ENCODE results near the gene ZNF195.
"Not testable (repeated sequence)": the region's sequence is repeated elsewhere in the genome, so short reads cannot be mapped to it uniquely, and the experiment has no call there.

The ZNF195 gene

DNA sequence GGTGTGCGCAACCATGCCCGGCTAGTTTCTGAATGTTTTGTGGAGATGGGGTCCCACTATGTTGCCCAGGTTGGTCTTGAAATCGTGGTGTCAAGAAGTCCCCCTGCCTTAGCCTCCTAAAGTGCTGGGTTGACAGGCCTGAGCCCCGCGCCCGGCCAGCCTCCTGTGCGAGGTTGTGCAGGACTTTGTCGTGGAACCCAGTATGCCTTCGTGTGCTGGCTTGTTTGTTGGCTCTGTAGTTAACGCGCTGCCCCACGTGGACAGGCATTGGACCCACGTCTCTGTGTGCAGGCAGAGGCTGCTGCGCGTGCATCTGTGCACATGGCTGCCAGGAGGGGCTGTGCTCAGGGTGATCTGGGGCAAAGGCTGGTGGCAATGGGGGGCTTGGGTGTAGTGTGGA is 33.9 kb upstream of the ZNF195 start:
- H3K9me3 Mint-ChIP-seq = no peaks in the 10 kb centered on the region
- peaks cover 11% of the 10 kb centered on the region for H3K4me1 Mint-ChIP-seq (ENCODE audit: low read depth)
- no peak overlapping the region for H3K27ac Mint-ChIP-seq
- H3K4me3 Mint-ChIP-seq = no peak overlapping the region
- no peaks in the 10 kb centered on the region for H3K36me3 Mint-ChIP-seq (ENCODE audit: low read depth)
- peaks cover 14% of the 10 kb centered on the region for H3K27me3 Mint-ChIP-seq
- intact Hi-C loops (cut with micrococcal nuclease) = no loop called here

DNA sequence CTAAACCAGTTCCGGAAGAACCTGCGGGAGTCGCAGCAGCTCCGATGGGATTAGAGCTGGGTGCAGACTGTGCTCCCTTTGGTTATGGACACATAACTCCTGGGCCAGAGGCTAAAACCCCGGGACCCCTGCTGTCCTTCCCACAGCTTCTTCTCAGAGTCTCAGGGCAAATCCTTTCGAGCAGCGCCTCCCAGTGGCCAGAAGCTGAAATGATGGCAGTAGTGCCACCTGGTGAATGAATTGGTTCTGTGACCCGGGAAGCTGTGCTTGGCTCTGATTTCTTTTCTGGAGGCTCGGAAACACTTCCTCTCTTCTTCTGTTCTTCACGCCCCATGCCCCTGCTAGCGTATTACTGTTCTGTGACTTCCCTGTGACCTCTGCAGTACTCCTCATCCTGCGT is 29.8 kb upstream of the ZNF195 start:
- not testable (repeated sequence) for H3K9me3 Mint-ChIP-seq, H3K27ac Mint-ChIP-seq

DNA sequence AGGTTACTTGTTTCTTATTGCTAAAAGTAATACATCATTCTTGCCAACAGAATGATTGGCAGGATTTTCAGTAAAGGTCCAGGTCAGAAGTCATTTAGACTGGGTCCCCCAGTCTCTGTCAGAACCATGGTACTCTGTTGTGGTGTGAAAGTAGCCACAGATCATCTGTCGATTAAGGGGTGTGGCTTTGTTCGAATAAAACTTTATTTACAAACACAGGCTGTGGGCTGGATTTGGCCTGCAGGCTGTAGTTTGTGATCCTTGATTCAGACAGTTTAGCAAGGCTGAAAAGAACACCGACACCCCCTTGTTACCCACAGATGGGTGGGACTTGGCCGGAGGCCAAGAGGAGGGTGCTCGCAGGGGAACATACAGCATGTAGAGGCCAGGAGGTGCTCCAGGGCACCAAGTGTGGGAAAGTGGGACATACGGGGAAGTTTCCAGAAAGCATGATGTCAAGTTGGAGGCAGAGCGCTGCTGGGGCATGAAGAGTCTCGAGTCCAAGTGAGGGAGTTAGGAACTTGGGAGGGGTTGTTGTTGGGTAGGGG is 29.2 kb upstream of the ZNF195 start:
- H3K4me3 Mint-ChIP-seq; H3K36me3 Mint-ChIP-seq (ENCODE audit: low read depth); H3K27ac Mint-ChIP-seq; H3K9me3 Mint-ChIP-seq: not testable (repeated sequence)
- Mint-ChIP-seq H3K27me3 (peaks cover 16% of the 10 kb centered on the region), H3K4me1 (ENCODE audit: low read depth) (peaks cover 11% of the 10 kb centered on the region)
- intact Hi-C loops (cut with micrococcal nuclease) = loop anchor here (10.0 kb wide), 1 partner anchor 63 kb away; no protein-coding TSS in a partner anchor

More for the DNA sequence above, 29.8 kb upstream of the ZNF195 start:
- not testable (repeated sequence) for H3K36me3 Mint-ChIP-seq (ENCODE audit: low read depth); H3K4me3 Mint-ChIP-seq
- intact Hi-C loops (cut with micrococcal nuclease) = loop anchor here (10.0 kb wide), 1 partner anchor 64 kb away; no protein-coding TSS in a partner anchor
- Mint-ChIP-seq H3K27me3 (peaks cover 16% of the 10 kb centered on the region), H3K4me1 (ENCODE audit: low read depth) (peaks cover 11% of the 10 kb centered on the region)

DNA sequence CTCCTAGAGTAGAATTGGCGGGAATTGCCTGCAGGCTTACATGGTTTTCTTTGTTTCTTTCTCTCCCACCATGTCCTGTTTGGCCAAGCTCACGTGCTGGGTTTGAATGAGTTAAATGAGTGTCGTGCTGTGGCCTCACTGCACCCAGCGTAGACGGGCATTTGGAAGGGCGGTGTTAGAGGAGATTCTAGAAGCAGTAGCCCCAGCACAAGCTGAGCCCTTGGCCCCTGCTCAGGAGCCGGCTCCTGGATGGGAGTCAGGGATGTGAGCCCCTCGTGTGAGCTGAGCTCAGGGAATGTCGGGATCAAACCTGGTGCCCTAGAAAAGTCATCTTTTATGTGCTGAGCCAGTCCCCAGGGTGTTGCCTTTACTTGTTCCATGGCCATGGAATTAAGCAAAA is 28.0 kb upstream of the ZNF195 start:
- H3K9me3 Mint-ChIP-seq; H3K36me3 Mint-ChIP-seq (ENCODE audit: low read depth); H3K4me3 Mint-ChIP-seq; H3K27ac Mint-ChIP-seq: not testable (repeated sequence)
- Mint-ChIP-seq H3K27me3 (peaks cover 15% of the 10 kb centered on the region), H3K4me1 (ENCODE audit: low read depth) (peaks cover 11% of the 10 kb centered on the region)
- intact Hi-C loops (cut with micrococcal nuclease) = loop anchor here (10.0 kb wide), 1 partner anchor 62 kb away; no protein-coding TSS in a partner anchor

DNA sequence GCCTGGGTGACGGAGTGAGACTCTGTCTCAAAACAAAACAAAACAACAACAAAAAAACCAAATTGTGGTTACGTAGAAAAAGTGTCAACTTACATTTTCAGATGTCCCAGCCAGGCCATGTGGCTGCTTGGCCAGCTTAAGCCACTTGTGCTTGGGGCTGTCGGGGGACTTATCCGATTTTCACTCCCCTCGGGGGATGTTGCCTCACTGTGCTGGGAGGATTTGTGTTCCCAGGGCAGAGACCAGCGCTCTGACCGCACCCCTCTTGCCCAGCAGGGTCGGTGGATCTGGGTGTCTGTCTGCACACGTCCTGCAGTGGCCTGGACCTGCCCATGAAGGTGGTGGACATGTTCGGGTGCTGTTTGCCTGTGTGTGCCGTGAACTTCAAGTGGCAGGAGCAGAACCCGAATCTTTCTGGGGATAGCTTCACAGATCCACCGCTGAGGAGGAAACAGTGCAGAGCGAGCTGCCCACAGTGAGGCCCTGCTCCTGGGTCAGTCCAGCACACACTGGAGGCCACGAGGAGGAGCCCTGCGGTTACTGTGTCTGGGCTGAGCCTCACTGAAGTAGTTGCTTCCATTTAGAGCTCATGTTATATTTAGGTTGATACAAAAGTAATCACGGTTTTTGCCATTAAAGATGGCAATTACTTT is 27.4 kb upstream of the ZNF195 start:
- not testable (repeated sequence) for H3K9me3 Mint-ChIP-seq; H3K36me3 Mint-ChIP-seq (ENCODE audit: low read depth); H3K4me3 Mint-ChIP-seq; H3K27ac Mint-ChIP-seq
- intact Hi-C loops (cut with micrococcal nuclease) = loop anchor here (10.0 kb wide), 1 partner anchor 62 kb away; no protein-coding TSS in a partner anchor
- H3K4me1 Mint-ChIP-seq (ENCODE audit: low read depth) = peaks cover 11% of the 10 kb centered on the region
- H3K27me3 Mint-ChIP-seq = peaks cover 15% of the 10 kb centered on the region

DNA sequence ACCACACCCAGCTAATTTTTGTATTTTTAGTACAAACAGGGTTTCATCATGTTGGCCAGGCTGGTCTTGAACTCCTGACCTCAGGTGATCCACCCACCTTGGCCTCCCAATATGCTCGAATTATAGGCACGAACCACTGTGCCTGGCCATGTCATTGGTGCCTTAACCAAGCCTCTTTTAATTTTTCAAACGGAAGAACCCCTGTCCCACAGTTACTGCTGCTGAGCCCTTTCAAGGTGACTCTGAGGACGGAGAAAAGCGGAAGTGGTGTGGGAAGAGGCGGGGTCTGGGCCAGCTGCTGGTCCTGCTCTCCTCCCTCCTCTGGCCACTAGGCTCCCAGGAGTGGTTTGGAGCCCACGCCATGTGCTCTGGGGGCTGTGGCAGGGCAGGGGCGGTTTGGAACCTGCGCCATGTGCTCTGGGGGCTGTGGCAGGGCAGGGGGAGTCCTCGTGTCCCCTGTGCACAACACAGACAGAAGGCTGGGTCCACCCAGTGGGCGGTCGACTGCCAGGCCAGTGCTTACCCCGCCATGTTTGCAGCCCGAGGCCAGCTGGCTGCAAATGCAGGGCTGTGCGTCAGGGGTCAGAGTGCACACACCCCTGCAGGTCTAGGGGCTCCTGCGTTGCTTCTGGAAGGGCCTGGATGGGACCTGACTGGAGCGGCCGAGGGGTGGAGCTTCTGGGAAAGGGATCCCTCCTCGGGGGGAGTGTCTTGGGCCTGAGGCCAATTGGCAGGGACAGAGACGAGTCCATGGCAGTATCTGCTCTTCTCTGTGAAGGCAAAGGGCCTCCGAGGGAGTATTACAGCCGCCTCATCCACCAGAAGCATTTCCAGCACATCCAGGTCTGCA is 25.4 kb upstream of the ZNF195 start:
- H3K4me3 Mint-ChIP-seq; H3K36me3 Mint-ChIP-seq (ENCODE audit: low read depth); H3K9me3 Mint-ChIP-seq; H3K27ac Mint-ChIP-seq: not testable (repeated sequence)
- intact Hi-C loops (cut with micrococcal nuclease) = loop anchor here (10.0 kb wide), 1 partner anchor 60 kb away; no protein-coding TSS in a partner anchor
- Mint-ChIP-seq H3K27me3 (peaks cover 16% of the 10 kb centered on the region), H3K4me1 (ENCODE audit: low read depth) (peaks cover 11% of the 10 kb centered on the region)

DNA sequence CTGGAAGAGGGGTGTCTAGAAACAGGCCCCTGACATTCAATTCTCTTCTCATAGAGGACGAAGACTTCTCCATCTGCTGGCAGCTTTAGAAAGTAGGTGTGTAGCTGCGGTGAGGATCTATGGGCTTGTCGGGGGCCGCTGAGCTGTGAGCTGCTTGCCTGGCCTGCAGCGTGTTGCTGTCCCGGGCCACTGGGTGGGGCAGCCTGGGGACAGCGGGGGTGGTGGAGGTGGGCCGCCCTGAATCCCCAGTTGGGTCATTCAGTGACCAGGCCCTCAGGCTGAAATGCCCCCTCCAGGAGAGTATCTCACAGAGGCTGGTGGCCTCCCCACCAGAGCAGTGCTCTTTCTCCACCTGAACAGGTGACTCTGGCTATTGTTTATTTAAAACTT is 23.9 kb upstream of the ZNF195 start:
- peaks cover 10% of the 10 kb centered on the region for H3K27me3 Mint-ChIP-seq
- H3K27ac Mint-ChIP-seq; H3K4me3 Mint-ChIP-seq; H3K9me3 Mint-ChIP-seq; H3K4me1 Mint-ChIP-seq (ENCODE audit: low read depth); H3K36me3 Mint-ChIP-seq (ENCODE audit: low read depth): not testable (repeated sequence)
- intact Hi-C loops (cut with micrococcal nuclease) = loop anchor here (10.0 kb wide), 1 partner anchor 58 kb away; no protein-coding TSS in a partner anchor

DNA sequence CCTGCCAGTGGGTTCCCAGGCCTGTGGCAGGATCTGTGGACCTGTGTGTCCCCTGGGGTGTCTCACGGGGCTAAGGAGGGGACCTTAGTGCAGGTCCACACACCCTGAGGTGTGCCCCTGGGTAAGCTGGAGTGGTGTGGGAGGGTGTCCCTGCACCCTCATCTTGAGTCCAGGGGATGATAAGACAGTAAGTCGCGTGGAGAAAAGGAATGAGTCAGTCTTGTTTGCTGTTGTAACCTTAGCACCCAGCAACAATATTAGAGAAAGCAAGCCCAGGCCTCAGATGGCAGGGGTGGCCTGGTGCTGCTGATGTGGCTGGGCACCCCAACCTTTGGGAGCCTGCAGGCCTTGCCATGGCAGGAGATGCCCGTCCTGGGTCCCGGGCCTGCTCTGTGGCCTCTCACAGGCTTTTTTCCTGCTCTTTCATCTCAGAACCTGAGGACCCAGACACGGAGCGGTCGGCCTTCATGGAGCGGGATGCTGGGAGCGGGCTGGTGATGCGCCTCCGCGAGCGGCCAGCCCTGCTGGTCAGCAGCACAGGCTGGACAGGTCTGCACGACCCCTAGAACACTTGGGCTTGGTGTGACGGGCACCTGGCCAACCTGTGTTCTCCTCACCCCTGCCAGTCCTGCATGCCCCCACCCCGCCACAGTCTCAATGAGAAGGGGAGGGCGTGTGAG is 23.4 kb upstream of the ZNF195 start:
- H3K36me3 Mint-ChIP-seq (ENCODE audit: low read depth); H3K4me3 Mint-ChIP-seq; H3K27ac Mint-ChIP-seq; H3K9me3 Mint-ChIP-seq; H3K27me3 Mint-ChIP-seq; H3K4me1 Mint-ChIP-seq (ENCODE audit: low read depth): not testable (repeated sequence)
- intact Hi-C loops (cut with micrococcal nuclease) = loop anchor here (10.0 kb wide), 1 partner anchor 58 kb away; no protein-coding TSS in a partner anchor

DNA sequence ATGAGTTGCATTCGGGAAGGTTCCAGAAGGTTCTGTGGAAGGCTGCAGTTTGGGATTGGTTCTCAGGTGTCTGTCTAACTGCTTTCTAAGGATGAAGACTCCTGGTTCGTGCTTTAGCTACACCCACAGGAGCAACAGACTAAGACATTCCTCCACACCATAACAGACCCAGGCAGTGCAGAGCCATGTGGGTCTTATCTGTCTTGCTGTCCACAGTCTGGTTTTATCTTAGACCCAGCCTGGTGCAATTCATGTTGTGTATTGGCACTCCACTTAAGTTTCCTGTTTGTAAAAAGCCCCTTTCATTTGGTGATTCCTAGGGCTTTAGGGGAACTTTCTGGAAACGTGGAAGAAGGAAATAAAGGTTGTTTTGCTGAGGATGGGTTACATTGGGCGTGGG is 22.1 kb upstream of the ZNF195 start:
- H3K27me3 Mint-ChIP-seq; H3K9me3 Mint-ChIP-seq; H3K27ac Mint-ChIP-seq; H3K36me3 Mint-ChIP-seq (ENCODE audit: low read depth); H3K4me3 Mint-ChIP-seq; H3K4me1 Mint-ChIP-seq (ENCODE audit: low read depth): not testable (repeated sequence)
- intact Hi-C loops (cut with micrococcal nuclease) = loop anchor here (10.0 kb wide), 1 partner anchor 56 kb away; no protein-coding TSS in a partner anchor

DNA sequence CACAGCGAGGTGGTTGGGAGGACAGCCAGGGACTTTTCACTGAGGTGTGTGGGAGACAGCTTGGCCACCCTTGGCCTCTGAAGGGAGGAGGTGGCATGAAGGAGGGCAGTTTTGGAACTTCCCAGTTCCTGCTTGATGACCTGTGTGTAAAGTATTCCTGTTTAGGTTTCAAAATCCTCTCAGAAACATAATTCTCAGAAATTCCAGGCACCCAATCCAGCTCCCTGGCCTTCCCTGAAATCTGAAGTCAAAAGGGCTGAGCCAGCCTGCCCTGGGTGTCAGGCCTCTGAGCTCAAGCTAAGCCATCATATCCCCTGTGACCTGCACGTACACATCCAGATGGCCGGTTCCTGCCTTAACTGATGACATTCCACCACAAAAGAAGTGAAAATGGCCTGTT is 19.6 kb upstream of the ZNF195 start:
- peaks cover 11% of the 10 kb centered on the region for H3K27me3 Mint-ChIP-seq
- H3K27ac Mint-ChIP-seq; intact Hi-C loops (cut with micrococcal nuclease); H3K9me3 Mint-ChIP-seq; H3K4me1 Mint-ChIP-seq (ENCODE audit: low read depth); H3K36me3 Mint-ChIP-seq (ENCODE audit: low read depth); H3K4me3 Mint-ChIP-seq: not testable (repeated sequence)

DNA sequence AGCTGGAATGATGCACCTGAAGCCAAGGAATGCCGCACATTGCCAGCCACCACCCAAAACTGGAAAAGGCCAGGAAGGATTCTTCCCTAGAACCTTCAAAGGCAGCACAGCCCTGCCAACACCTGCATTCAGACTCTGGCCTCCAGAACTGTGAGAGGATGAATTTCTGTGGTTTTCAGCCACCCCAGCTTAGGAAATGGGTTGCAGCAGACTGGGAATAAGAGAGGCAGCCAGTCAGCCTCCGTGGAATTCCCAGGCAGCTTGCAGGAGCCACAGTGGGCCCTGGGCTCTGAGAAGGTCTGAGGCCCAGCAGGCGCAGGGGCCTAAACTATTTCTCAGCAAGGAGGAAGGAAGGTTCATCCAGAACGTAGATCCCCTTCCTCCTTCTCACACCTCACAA is 19.2 kb upstream of the ZNF195 start:
- H3K9me3 Mint-ChIP-seq; H3K4me1 Mint-ChIP-seq (ENCODE audit: low read depth); H3K36me3 Mint-ChIP-seq (ENCODE audit: low read depth); H3K4me3 Mint-ChIP-seq; H3K27ac Mint-ChIP-seq; intact Hi-C loops (cut with micrococcal nuclease): not testable (repeated sequence)
- H3K27me3 Mint-ChIP-seq = peaks cover 13% of the 10 kb centered on the region

DNA sequence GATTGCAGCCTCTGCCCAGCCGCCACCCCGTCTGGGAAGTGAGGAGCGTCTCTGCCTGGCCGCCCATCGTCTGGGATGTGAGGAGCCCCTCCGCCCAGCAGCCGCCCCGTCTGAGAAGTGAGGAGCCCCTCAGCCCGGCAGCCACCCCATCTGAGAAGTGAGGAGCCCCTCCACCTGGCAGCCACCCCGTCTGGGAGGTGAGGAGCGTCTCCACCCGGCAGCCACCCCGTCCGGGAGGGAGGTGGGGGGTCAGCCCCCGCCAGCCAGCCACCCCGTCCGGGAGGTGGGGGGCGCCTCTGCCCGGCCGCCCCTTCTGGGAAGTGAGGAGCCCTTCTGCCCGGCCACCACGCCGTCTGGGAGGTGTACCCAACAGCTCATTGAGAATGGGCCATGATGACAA is 18.3 kb upstream of the ZNF195 start:
- H3K4me1 Mint-ChIP-seq (ENCODE audit: low read depth); H3K27ac Mint-ChIP-seq; H3K9me3 Mint-ChIP-seq; intact Hi-C loops (cut with micrococcal nuclease); H3K4me3 Mint-ChIP-seq; H3K36me3 Mint-ChIP-seq (ENCODE audit: low read depth): not testable (repeated sequence)
- peaks cover 16% of the 10 kb centered on the region for H3K27me3 Mint-ChIP-seq

DNA sequence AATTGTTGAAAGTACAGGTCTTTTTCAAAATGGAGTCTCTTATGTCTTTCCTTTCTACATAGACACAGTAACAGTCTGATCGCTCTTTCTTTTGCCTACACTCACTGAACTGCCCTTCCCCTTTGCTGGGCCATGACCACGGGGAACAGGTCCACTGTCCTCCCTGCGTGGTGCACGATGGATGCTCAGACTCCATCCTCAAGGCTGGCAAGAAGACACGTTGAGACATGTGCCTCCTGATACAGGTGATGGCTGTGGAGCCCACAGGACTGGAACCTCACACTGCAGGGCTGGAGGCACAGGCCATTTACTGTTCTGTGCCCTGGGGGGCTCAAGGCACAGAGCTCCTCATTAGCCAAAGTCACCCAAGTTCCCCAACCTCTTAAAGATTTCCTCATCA is 16.5 kb upstream of the ZNF195 start:
- H3K27me3 Mint-ChIP-seq = peaks cover 22% of the 10 kb centered on the region
- intact Hi-C loops (cut with micrococcal nuclease); H3K9me3 Mint-ChIP-seq; H3K27ac Mint-ChIP-seq; H3K36me3 Mint-ChIP-seq (ENCODE audit: low read depth); H3K4me3 Mint-ChIP-seq; H3K4me1 Mint-ChIP-seq (ENCODE audit: low read depth): not testable (repeated sequence)

DNA sequence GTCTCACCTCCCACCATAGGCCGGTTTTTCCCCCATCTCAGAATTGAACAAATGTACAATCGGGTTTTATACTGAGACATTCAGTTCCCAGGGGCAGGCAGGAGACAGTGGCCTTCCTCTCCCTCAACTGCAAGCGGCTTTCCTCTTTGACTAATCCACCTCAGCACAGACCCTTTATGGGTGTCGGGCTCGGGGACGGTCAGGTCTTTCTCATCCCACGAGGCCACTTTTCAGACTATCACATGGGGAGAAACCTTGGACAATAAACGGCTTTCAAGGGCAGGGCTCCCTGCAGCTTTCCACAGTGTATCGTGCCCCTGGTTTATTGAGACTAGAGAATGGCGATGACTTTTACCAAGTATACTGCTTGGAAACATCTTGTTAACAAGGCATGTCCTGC is 16.0 kb upstream of the ZNF195 start:
- H3K9me3 Mint-ChIP-seq; intact Hi-C loops (cut with micrococcal nuclease); H3K4me3 Mint-ChIP-seq; H3K36me3 Mint-ChIP-seq (ENCODE audit: low read depth); H3K27ac Mint-ChIP-seq; H3K4me1 Mint-ChIP-seq (ENCODE audit: low read depth): not testable (repeated sequence)
- peaks cover 22% of the 10 kb centered on the region for H3K27me3 Mint-ChIP-seq

Measured in dendritic cell treated with granulocyte-macrophage colony-stimulating factor and Interleukin-4, amounts not matched to agents 40 ng/mL and 50 ng/mL, for 4 days (primary cell).